Keratinocyte (primary cell): Measurements from ENCODE around the gene SLC39A1.

Source experiments
- CTCF ChIP-seq, 3 experiments: IDR thresholded peaks in 1 of 3; conservative IDR thresholded peaks in 1 of 3; optimal IDR thresholded peaks in 1 of 3; 2 replicates in 2 of 3; 3 replicates in 1 of 3; pipeline versions ENCODE3 to v1.5.1; 2011; ENCODE audit warnings: low read length in 3 of 3, mild to moderate bottlenecking in 3 of 3, moderate library complexity in 2 of 3, control low read depth in 1 of 3, inconsistent platforms in 1 of 3; ENCODE audit not compliant: insufficient read depth in 2 of 3; ENCODE audit errors: extremely low read depth in 1 of 3
- EZH2 ChIP-seq: IDR thresholded peaks from one replicate; pipeline ENCODE4 v1.6.1; 2012; ENCODE audit warnings: inconsistent platforms, mild to moderate bottlenecking, low read length, moderate library complexity

GRCh38 chr1:153939476-153939875, 23.9 kb downstream of the SLC39A1 start:
- TF ChIP-seq CTCF (optimal IDR thresholded peaks at IDR 0.05 in 1 of 3, IDR thresholded peaks at IDR 0.05 in 1 of 3, conservative IDR thresholded peaks at IDR 0.05 in 1 of 3; ENCODE audit: extremely low read depth in 1 of 3, insufficient read depth in 2 of 3, low read length in 3 of 3), result no peak
- TF ChIP-seq EZH2, result no peak
